HFFc6 (cell line): Measurements from ENCODE around the gene SLC22A16. TPM values are rescaled to one million over a fixed set of nuclear protein-coding genes. Genes with fewer than 3 reads are reported as not detected.

ENCODE experiments used
- DNase-seq: peaks from one replicate; pipeline ENCODE4 v3.0.0-alpha.2; 2018
- H3K27ac Mint-ChIP-seq: 2 replicates; pipeline ENCODE4 v1.8.0; 2020; ENCODE audit warnings: mild to moderate bottlenecking, mixed read lengths
- H3K27me3 Mint-ChIP-seq: 2 replicates; pipeline ENCODE4 v1.8.0; 2021; ENCODE audit warnings: mild to moderate bottlenecking, moderate library complexity, mixed read lengths; ENCODE audit not compliant: insufficient read depth
- H3K36me3 Mint-ChIP-seq: 2 replicates; pipeline ENCODE4 v1.8.0; 2021; ENCODE audit warnings: low read depth, mixed read lengths
- H3K4me1 Mint-ChIP-seq: 2 replicates; pipeline ENCODE4 v1.8.0; 2020; ENCODE audit warnings: low read depth, mixed read lengths
- H3K4me3 Mint-ChIP-seq: 2 replicates; pipeline ENCODE4 v1.8.0; 2020; ENCODE audit warnings: mild to moderate bottlenecking, moderate library complexity, mixed read lengths
- H3K9me3 Mint-ChIP-seq: 2 replicates; pipeline ENCODE4 v1.8.0; 2020; ENCODE audit warnings: mild to moderate bottlenecking, mixed read lengths
- total RNA-seq, 6 experiments: library from RNA; stranded (reverse); fragmentation: NEBNext Ultra II Directional; extraction: Animal tissue kit (Norgen Biotek cat#: 25700); gene quantifications; 2 replicates in 1 of 6; 3 replicates in 5 of 6; pipeline ENCODE4 v1.2.3, GENCODE V29; 2021
- TF ChIP-seq, protein P1 (sequence below): fragments of 200-600 bp; sonication (generic); IDR thresholded peaks from 2 replicates; pipeline ENCODE4 v1.5.0; 2021; ENCODE audit warnings: antibody characterized with exemption, mild to moderate bottlenecking

SLC22A16 gene
- total RNA-seq, 6 experiments from 2014 or later: not detected

GRCh38 chr6:110493253-110493800 lies 16.9 kb upstream of the SLC22A16 start:
- DNase-seq: no peak
- no peak overlapping the region for H3K27ac Mint-ChIP-seq
- peaks cover 12% of the 10 kb centered on the region for H3K4me1 Mint-ChIP-seq
- H3K9me3 Mint-ChIP-seq: no peaks in the 10 kb centered on the region
- TF ChIP-seq, protein P1, sequence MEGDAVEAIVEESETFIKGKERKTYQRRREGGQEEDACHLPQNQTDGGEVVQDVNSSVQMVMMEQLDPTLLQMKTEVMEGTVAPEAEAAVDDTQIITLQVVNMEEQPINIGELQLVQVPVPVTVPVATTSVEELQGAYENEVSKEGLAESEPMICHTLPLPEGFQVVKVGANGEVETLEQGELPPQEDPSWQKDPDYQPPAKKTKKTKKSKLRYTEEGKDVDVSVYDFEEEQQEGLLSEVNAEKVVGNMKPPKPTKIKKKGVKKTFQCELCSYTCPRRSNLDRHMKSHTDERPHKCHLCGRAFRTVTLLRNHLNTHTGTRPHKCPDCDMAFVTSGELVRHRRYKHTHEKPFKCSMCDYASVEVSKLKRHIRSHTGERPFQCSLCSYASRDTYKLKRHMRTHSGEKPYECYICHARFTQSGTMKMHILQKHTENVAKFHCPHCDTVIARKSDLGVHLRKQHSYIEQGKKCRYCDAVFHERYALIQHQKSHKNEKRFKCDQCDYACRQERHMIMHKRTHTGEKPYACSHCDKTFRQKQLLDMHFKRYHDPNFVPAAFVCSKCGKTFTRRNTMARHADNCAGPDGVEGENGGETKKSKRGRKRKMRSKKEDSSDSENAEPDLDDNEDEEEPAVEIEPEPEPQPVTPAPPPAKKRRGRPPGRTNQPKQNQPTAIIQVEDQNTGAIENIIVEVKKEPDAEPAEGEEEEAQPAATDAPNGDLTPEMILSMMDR: no peak
- H3K27me3 Mint-ChIP-seq: peaks cover 18% of the 10 kb centered on the region
- H3K4me3 Mint-ChIP-seq: no peak overlapping the region
- peaks cover 3% of the 10 kb centered on the region; the same call in 1 of the 2 replicates for H3K36me3 Mint-ChIP-seq

DNA sequence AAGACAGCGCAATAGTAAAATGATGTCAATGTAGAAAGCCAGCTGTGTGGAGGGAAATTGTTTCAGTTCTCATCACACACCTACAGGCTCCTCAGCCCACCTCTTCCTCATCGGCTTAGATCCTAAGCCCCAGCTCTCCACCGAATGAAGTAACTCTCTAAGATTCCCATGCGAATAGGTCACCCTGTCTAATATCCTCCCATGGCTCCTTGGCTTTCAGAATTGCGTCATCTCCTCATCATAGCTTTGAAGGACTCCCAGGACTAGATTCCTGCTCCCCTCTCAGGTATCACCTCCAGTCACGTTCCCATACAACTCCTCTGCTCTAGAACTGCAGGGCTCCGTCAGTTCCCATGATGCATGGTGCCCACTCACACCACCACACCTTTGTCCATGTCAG lies 16.2 kb upstream of the SLC22A16 start:
- Mint-ChIP-seq H3K9me3 (no peaks in the 10 kb centered on the region), H3K27ac (no peak overlapping the region), H3K27me3 (peaks cover 18% of the 10 kb centered on the region), H3K36me3 (peaks cover 2% of the 10 kb centered on the region; the same call in 1 of the 2 replicates), H3K4me1 (peaks cover 12% of the 10 kb centered on the region), H3K4me3 (no peak overlapping the region)
- no peak for DNase-seq
- TF ChIP-seq, protein P1: no peak

DNA sequence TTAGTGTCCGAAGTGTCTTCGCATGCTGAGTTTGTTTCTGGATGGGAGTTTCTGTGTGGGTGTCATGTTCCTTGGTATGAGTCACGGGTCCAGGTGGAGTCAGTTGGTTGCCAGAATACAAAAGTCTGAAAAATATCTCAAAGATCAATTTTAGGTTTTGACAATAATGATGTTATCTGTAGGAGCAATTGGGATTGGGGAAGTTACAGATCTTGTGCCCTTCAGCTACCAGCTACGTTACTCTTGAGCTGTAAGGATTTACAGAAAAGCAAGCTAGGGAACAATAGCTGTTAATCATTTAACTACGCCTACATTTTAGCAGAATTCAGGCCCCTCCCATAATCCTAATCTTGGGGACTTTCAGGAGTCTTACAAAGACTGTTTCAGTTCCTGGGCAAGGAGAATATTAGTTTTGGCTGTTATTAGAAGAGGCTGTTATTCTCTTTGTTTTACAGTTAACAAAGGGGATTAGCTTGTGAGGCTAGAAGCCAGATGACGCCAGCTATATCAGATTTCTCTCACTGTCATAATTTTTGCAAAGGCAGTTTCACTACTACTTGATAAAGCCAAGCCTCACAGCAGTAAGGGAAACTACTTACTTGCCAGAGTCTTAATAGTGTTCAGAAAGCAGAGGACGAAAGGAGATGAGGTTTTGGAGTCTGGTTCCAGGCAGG lies 15.4 kb upstream of the SLC22A16 start:
- no peak overlapping the region for H3K4me3 Mint-ChIP-seq
- TF ChIP-seq, protein P1: no peak
- H3K36me3 Mint-ChIP-seq: no peaks in the 10 kb centered on the region
- H3K27me3 Mint-ChIP-seq: peaks cover 15% of the 10 kb centered on the region
- H3K27ac Mint-ChIP-seq: no peak overlapping the region
- peaks cover 12% of the 10 kb centered on the region for H3K4me1 Mint-ChIP-seq
- no peaks in the 10 kb centered on the region for H3K9me3 Mint-ChIP-seq
- DNase-seq: no peak

GRCh38 chr6:110491299-110491643 lies 14.9 kb upstream of the SLC22A16 start:
- Mint-ChIP-seq H3K27ac (no peak overlapping the region), H3K36me3 (no peaks in the 10 kb centered on the region), H3K4me3 (no peak overlapping the region), H3K4me1 (peaks cover 12% of the 10 kb centered on the region), H3K9me3 (no peaks in the 10 kb centered on the region), H3K27me3 (peaks cover 15% of the 10 kb centered on the region)
- DNase-seq: no peak
- TF ChIP-seq, protein P1: no peak

GRCh38 chr6:110490110-110490509 lies 13.7 kb upstream of the SLC22A16 start:
- DNase-seq: no peak
- H3K27ac Mint-ChIP-seq: no peak overlapping the region
- H3K4me1 Mint-ChIP-seq: peaks cover 19% of the 10 kb centered on the region
- TF ChIP-seq, protein P1: no peak
- no peaks in the 10 kb centered on the region for H3K9me3 Mint-ChIP-seq
- no peaks in the 10 kb centered on the region for H3K36me3 Mint-ChIP-seq
- peaks cover 15% of the 10 kb centered on the region for H3K27me3 Mint-ChIP-seq
- no peak overlapping the region for H3K4me3 Mint-ChIP-seq
